ENCODE results near the gene VAMP5. TPM values are rescaled to one million over a fixed set of nuclear protein-coding genes. Genes with fewer than 3 reads are reported as not detected.

Gene VAMP5
- total RNA-seq, 4 donors from 2014 or later = 51.4 to 116 (median 85.0) TPM

DNA sequence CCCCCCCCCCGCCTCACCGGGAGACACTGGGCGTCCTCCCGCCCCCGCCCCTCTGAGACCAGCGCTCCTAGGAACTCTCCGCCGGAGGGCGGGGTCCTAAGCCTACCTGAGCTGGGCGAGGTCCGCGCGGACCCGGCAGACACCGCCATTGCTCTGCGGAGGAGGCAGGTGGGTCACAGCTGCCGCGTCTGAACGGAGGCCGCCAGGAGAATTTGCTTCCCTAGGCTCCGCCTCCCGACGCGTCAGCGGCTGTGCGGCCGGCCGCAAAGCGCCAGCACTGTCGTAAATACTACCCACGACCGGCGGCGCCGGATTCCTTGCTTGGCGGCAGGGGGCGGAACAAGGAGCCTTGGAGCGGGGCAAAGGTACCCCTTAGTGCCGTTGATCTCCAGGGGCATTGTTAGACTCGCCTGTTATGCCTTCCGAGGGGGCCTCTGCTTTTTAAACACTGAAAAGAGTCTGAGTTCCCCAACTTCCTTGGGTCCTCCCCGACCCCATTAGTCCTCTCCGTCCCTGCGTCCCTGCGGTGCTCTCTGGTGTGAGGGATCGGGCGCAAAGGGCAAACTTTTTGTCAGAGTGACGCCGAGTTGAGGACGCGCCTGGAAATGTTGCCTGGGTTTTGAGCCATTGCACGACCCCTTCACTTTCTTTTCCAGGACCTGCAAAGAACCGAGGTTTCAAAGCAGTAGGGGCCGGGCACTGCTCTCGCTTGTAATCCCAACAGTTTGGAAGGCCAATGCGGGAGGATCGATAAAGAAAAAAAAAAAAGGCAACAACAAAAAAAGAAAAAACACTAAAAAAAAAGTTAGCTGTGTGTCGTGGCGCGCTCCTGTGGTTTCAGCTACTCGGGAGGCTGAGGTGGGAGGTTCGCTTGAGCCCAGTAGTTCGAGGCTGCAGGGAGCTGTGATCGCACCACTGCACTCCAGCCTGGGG is 22.7 kb upstream of the VAMP5 start, which contains the start of gene GGCX:
Gene GGCX, minus strand, starts transcription at position 214 of the 933 bp plus-strand sequence. Its CDS starts 65 bp downstream, at position 149.
- TF ChIP-seq, protein P1, sequence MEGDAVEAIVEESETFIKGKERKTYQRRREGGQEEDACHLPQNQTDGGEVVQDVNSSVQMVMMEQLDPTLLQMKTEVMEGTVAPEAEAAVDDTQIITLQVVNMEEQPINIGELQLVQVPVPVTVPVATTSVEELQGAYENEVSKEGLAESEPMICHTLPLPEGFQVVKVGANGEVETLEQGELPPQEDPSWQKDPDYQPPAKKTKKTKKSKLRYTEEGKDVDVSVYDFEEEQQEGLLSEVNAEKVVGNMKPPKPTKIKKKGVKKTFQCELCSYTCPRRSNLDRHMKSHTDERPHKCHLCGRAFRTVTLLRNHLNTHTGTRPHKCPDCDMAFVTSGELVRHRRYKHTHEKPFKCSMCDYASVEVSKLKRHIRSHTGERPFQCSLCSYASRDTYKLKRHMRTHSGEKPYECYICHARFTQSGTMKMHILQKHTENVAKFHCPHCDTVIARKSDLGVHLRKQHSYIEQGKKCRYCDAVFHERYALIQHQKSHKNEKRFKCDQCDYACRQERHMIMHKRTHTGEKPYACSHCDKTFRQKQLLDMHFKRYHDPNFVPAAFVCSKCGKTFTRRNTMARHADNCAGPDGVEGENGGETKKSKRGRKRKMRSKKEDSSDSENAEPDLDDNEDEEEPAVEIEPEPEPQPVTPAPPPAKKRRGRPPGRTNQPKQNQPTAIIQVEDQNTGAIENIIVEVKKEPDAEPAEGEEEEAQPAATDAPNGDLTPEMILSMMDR (IDR thresholded peaks at IDR 0.05) = no peak
- peak; percentile 94 for ATAC-seq (ENCODE audit: low FRiP score)
- DNase-seq (ENCODE audit: low spot score) = peak; percentile 83

DNA sequence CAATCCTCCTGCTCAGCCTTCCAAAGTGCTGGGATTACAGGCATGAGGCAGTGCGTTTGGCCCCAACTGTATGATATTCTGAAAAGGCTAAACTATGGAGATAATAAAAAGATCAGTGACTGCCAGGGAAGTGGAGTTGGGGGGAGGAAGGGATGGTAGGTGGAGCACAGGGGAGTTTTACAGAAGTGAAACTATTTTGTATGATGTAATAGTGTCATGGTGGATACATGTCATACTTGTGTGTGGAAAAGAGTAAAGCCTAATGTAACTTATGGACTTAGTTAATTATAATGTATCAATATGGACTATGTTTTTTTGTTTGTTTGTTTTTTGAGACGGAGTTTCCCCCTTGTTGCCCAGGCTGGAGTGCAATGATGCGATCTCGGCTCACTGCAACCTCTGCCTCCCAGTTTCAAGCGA is 20.1 kb upstream of the VAMP5 start:
- ATAC-seq (ENCODE audit: low FRiP score) (no peak), DNase-seq (ENCODE audit: low spot score) (no peak)
- TF ChIP-seq, protein P1 (IDR thresholded peaks at IDR 0.05) = no peak

DNA sequence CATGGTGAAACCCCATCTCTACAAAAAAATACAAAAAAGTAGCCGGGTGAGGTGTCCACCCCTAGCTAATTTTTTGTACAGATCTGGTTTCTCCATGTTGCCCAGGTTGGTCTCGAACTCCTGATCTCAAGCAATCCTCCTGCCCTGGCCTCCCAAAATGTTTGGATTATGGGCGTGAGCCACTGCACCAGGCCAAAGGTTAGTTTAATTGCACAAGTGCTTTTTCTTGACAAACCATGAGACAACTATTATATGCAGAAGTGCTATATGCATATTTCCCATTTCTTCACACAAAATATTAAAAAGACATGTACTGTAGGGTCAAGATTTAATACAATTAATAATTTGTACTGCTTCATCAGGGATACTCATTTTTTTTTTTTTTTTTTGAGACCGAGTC is 18.0 kb upstream of the VAMP5 start:
- TF ChIP-seq, protein P1 (IDR thresholded peaks at IDR 0.05) = no peak
- DNase-seq (ENCODE audit: low spot score) (no peak), ATAC-seq (ENCODE audit: low FRiP score) (no peak)

DNA sequence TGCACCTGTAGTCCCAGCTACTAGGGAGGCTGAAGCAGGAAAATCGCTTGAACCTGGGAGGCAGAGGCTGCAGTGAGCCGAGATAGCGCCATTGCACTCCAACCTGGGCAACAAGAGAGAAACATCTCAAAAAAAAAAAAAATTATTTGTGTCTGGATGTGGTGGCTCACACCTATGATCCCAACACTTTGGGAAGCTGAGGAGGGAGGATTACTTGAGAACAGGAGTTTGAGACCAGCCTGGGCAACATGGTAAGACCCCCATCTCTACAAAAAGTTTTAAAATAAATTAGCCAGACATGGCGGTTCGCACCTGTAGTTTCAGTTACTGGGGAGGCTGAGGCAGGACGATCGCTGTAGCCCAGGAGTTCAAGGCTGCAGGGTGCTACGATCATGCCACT is 8.5 kb upstream of the VAMP5 start:
- ATAC-seq (ENCODE audit: low FRiP score) (no peak), DNase-seq (ENCODE audit: low spot score) (no peak)
- TF ChIP-seq, protein P1 (IDR thresholded peaks at IDR 0.05) = no peak

DNA sequence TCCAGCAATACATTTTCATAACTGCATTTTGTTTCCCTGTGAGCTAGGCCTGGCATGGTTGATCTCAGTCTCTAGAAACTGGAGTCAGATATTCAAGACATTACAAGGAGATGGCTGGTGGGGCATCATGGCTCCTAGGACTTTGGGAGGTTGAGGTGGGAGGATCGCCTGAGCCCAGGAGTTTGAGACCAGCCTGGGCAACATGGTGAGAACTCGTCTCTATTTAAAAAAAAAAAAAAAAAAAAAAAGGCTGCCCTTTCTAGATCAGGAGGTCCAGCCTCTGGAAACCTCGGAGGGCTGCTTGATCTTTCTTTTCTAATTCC is 7.2 kb upstream of the VAMP5 start:
- no peak for ATAC-seq (ENCODE audit: low FRiP score)
- no peak for DNase-seq (ENCODE audit: low spot score)
- TF ChIP-seq, protein P1 (IDR thresholded peaks at IDR 0.05) = no peak

DNA sequence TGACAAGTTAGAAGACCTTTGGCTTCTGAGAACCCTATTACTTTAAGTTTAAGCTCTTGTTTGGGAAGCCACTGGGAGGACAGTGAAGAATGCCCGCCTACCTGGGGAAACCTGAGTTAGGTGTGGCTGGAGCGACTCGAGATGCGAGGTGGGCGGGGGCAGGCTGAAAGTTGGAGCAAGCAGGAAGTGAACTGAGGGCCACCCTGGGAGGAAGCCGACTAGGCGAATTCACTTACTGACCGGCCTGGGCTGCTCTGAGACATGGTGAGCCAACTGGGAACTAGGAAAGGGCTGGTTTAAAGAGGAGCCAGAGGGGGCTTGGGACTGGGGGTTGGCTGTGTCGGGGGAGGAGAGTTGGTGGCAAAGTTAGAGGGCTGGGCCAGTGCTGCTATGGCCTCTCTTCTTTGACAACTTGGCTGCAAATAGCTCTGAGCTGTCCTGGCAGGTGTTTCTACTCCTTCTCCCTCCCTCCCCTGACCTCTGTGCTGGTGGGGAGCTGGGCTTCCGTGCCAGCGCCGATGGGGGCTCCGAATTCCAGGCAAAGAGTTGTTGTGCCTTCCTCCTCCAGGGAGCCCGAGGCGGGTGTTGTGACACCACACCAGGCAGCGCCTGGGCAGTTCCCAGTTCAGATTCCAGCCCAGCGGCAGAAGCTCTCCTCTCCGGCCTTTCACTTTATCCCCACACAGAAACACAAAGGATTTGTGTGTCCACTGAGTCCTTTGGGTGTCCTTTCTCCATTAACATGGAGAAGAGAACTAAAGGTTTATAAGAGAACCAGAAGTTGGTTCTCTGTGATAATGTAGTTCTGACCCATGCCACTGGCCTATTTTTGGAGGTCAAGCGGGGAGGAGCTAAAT is 6.6 kb upstream of the VAMP5 start, which contains the start of gene VAMP8:
Gene VAMP8, plus strand, starts transcription at position 201 of the 857 bp plus-strand sequence. Its CDS starts 61 bp downstream, at position 262.
- ATAC-seq (ENCODE audit: low FRiP score) = peak; percentile 49
- no peak for DNase-seq (ENCODE audit: low spot score)
- TF ChIP-seq, protein P1 (IDR thresholded peaks at IDR 0.05) = no peak
